Left lung (tissue), 10 donors: ENCODE results near the gene PA2G4. TPM values are rescaled to one million over a fixed set of nuclear protein-coding genes. Genes with fewer than 3 reads are reported as not detected.

ENCODE experiments used
- ATAC-seq: fragments of 200-7000 bp; cut with Tn5 transposase; one replicate; pipeline ENCODE4 v1.9.1; 2020; ENCODE audit warnings: moderate library complexity
- DNase-seq, 4 donors: peaks; one replicate each; pipeline ENCODE4 v3.0.0-alpha.2; 2013 to 2020
- H3K27ac ChIP-seq, 2 donors: fragments of 200-600 bp; sonication (generic) in 1 of 2; one replicate each; pipeline versions ENCODE4 v1.5.0 to v1.8.0; 2020 to 2021
- H3K27me3 ChIP-seq, 2 donors: fragments of 200-600 bp; sonication (generic) in 1 of 2; one replicate each; pipeline versions ENCODE4 v1.5.0 to v1.8.0; 2020 to 2021
- H3K36me3 ChIP-seq, 2 donors: fragments of 200-600 bp; sonication (generic) in 1 of 2; one replicate each; pipeline versions ENCODE4 v1.5.0 to v1.8.0; 2020 to 2021
- H3K4me1 ChIP-seq, 2 donors: fragments of 200-600 bp; one replicate each; pipeline ENCODE4 v1.8.0; 2021
- H3K4me3 ChIP-seq, 2 donors: fragments of 200-600 bp; sonication (generic) in 1 of 2; one replicate each; pipeline versions ENCODE4 v1.5.0 to v1.8.0; 2020 to 2021; ENCODE audit warnings: mild to moderate bottlenecking in 1 of 2
- H3K9me3 ChIP-seq, 2 donors: fragments of 200-600 bp; sonication (generic) in 1 of 2; one replicate each; pipeline versions ENCODE4 v1.5.0 to v1.8.0; 2020 to 2021
- CTCF ChIP-seq, 2 donors: fragments of 200-600 bp; sonication (generic) in 1 of 2; IDR thresholded peaks; one replicate each; pipeline versions ENCODE4 v1.5.0 to v1.8.0; 2021; ENCODE audit warnings: antibody characterized with exemption in 2 of 2
- intact Hi-C, 2 donors: fragments of 100-400 bp; cut with DNase I; formaldehyde crosslinking; loops; one replicate each; pipeline versions ENCODE4 v1.11.2 to v1.14.2; 2022
- polyA plus RNA-seq, 6 donors: library from polyadenylated mRNA; unstranded; fragments of 120-200 nt; gene quantifications; one replicate each; pipeline ENCODE4 v1.2.1, GENCODE V29; 2013; ENCODE audit not compliant: insufficient read length in 6 of 6
- total RNA-seq, 2 donors: library from RNA; stranded (reverse); fragmentation: NEBNext Ultra II Directional; extraction: Animal tissue kit (Norgen Biotek cat#: 25700); gene quantifications; one replicate each; pipeline ENCODE4 v1.2.1, GENCODE V29; 2021
- donor health status: DM: no; HTN: yes; CAD: no.
- donor health status: DM: no; HTN: no; CAD: no.

The PA2G4 gene
- total and polyA plus RNA-seq, 8 donors, result 62.0 to 151 (median 130) TPM

- DNase-seq, result no peak
- no peak for ATAC-seq
- no peak for TF ChIP-seq CTCF (IDR thresholded peaks at IDR 0.05)
- Histone ChIP-seq H3K27ac (no peak overlapping the region), H3K36me3 (peaks cover 0 to 56% of the 10 kb centered on the region in 2 donors), H3K9me3 (no peaks in the 10 kb centered on the region), H3K27me3 (no peaks in the 10 kb centered on the region), H3K4me3 (no peak overlapping the region), H3K4me1 (peaks cover 24 to 38% of the 10 kb centered on the region in 2 donors)
- intact Hi-C loops, result no loop called here
Observed at GRCh38 chr12:56130876-56131275, 26.5 kb downstream of the PA2G4 start.

DNA sequence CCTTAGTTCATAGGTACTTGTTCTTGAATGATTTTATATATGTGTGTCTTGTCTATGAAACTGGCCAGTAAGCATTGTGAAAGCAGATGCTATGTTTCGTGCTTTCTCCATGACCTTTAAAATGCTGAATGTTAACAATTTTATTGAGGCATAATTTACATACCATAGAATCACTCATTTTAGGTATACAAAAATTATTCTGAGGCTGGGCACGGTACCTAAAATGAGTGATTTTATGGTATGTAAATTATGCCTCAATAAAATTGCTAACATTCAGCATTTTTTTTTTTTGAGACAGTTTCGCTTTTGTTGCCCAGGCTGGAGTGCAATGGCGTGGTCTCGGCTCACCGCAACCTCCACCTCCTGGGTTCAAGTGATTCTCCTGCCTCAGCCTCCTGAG, 30.5 kb downstream of the PA2G4 start:
- TF ChIP-seq CTCF (IDR thresholded peaks at IDR 0.05), result no peak
- H3K4me3 ChIP-seq, result no peak overlapping the region
- peaks cover 0 to 96% of the 10 kb centered on the region in 2 donors for H3K36me3 ChIP-seq
- no peak overlapping the region for H3K27ac ChIP-seq
- DNase-seq (no peak), ATAC-seq (no peak)
- intact Hi-C loops, result no loop called here
- no peaks in the 10 kb centered on the region for H3K9me3 ChIP-seq
- no peaks in the 10 kb centered on the region for H3K27me3 ChIP-seq
- H3K4me1 ChIP-seq, result peaks cover under 1 to 9% of the 10 kb centered on the region in 2 donors

DNA sequence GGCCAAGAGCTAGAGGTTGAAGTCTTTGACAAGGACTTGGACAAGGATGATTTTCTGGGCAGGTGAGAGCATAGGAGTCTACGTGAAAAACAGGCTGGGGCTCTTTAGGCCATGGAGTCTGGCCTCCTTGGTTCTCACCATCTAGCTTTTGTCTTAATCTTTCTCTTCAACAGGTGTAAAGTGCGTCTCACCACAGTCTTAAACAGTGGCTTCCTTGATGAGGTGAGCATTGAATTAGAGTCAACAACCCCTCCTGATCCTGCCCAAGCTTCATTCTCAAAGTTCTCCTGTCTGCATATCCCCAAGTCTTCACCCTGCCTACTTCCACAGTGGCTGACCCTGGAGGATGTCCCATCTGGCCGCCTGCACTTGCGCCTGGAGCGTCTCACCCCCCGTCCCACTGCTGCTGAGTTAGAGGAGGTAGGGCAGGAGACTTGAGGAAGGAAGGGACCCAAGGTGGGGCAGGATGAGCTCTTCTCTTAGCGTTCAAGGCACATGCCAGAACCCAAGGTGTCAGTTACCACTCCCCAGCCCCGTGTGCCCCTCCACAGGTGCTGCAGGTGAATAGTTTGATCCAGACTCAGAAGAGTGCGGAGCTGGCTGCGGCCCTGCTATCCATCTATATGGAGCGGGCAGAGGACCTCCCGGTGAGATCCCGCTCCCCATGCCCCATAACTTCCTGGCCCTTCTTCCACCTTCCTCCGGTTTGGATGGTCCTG, 33.7 kb downstream of the PA2G4 start:
- H3K4me3 ChIP-seq, result no peak overlapping the region
- ATAC-seq, result no peak
- no peaks in the 10 kb centered on the region for H3K9me3 ChIP-seq
- peaks cover 0 to 100% of the 10 kb centered on the region in 2 donors for H3K36me3 ChIP-seq
- H3K27me3 ChIP-seq, result no peaks in the 10 kb centered on the region
- TF ChIP-seq CTCF (IDR thresholded peaks at IDR 0.05), result no peak
- H3K27ac ChIP-seq, result no peak overlapping the region
- peaks cover 0 to 15% of the 10 kb centered on the region in 2 donors for H3K4me1 ChIP-seq
- DNase-seq, result no peak
- intact Hi-C loops, result no loop called here

DNA sequence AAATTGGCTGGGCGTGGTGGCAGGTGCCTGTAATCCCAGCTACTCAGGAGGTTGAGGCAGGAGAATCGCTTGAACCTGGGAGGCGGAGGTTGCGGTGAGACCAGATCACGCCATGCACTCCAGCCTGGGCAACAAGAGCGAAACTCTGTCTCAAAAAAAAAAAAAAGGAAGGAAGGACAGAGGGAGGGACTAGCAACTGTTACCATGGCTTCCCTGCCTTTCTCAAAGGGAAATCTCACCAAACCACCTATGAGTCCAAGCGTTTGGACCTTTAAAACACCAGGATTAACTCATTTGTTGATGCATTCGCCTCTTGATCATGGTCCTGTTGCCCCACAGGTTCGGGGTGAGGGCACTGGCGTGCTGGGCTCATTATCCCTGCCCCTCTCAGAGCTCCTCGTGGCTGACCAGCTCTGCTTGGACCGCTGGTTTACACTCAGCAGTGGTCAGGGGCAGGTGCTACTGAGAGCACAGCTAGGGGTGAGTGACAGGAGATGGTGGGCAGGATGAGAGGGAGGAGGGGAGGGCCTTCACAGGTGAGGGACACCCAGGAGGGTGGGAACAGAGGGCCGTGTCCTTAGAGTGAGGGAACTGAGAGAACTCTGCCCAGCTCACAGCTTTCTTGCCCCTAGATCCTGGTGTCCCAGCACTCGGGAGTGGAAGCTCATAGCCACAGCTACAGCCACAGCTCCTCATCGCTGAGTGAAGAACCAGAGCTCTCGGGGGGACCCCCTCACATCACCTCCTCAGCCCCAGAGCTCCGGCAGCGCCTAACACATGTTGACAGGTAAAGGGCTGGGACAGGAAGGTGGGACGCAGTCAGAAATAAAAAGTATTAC, 37.8 kb downstream of the PA2G4 start:
- Histone ChIP-seq H3K4me3 (no peak overlapping the region), H3K36me3 (peaks cover 0 to 83% of the 10 kb centered on the region in 2 donors), H3K4me1 (peaks cover 0 to 37% of the 10 kb centered on the region in 2 donors), H3K9me3 (no peaks in the 10 kb centered on the region), H3K27ac (peak overlapping the region in 1 of 2 donors; percentile 64), H3K27me3 (no peaks in the 10 kb centered on the region)
- DNase-seq (no peak), ATAC-seq (peak; percentile 7)
- intact Hi-C loops, result no loop called here
- no peak for TF ChIP-seq CTCF (IDR thresholded peaks at IDR 0.05)

DNA sequence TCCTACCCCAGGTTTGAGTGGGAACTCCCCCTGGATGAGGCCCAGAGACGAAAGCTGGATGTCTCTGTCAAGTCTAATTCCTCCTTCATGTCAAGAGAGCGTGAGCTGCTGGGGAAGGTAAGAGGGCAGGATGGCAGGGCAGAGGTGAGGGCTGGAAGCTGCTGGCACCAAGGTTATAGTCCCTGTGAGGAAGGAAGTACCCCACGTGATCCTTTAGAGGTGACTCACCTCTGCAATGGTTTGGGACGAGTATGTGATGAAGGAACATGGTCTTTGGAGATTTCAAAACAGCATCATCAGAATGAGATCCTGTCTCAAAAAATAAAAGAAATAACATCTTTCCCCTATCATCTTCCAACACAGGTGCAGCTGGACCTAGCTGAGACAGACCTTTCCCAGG, 38.9 kb downstream of the PA2G4 start:
- ATAC-seq, result no peak
- intact Hi-C loops, result no loop called here
- no peak for TF ChIP-seq CTCF (IDR thresholded peaks at IDR 0.05)
- H3K27me3 ChIP-seq, result no peaks in the 10 kb centered on the region
- peaks cover 0 to 41% of the 10 kb centered on the region in 2 donors for H3K4me1 ChIP-seq
- peak overlapping the region; percentile 27 to 71 for H3K27ac ChIP-seq
- no peak overlapping the region for H3K4me3 ChIP-seq
- no peaks in the 10 kb centered on the region for H3K9me3 ChIP-seq
- DNase-seq, result no peak
- H3K36me3 ChIP-seq, result peaks cover 0 to 73% of the 10 kb centered on the region in 2 donors
